HG02938 (cell line): ENCODE results near the gene ATP13A4.

Experiments
- ATAC-seq: cut with Tn5 transposase; IDR thresholded peaks from one replicate; pipeline ENCODE4 v1.9.1; 2021; ENCODE audit warnings: mild to moderate bottlenecking, moderate library complexity; ENCODE audit not compliant: unreplicated experiment

Gene ATP13A4

DNA sequence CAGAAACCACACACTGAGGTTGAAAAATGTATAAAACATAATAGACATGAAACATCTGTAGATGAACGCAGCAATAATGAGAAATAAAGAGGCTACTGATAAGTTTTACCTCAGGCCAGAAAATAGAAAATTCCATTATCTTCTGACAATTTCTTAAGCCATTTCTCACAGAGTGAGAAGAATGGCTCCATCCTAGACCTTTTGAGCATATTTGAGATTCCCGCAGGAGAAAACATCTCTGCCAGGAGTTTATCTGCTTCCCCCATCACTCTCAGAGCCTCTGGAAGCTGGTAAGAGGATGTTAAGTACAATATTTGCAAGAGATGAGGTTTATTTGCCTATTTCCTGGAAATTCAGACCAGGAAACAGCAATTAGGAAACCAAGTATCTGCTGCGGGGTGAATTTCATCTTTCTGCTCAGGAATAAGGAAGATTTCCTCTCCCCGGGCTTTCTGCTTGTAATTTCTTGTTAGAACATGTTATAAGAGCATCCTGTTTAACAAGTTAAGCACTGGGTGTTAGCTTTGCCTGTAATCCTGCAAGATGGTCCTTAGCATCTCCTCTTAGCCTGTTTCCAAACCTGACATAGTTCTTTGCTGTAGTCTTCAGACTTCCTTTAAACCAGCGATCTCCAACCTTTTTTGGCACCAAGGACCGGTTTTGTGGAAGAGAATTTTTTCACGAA, 54.8 kb downstream of the ATP13A4 start:
- ATAC-seq: no peak

DNA sequence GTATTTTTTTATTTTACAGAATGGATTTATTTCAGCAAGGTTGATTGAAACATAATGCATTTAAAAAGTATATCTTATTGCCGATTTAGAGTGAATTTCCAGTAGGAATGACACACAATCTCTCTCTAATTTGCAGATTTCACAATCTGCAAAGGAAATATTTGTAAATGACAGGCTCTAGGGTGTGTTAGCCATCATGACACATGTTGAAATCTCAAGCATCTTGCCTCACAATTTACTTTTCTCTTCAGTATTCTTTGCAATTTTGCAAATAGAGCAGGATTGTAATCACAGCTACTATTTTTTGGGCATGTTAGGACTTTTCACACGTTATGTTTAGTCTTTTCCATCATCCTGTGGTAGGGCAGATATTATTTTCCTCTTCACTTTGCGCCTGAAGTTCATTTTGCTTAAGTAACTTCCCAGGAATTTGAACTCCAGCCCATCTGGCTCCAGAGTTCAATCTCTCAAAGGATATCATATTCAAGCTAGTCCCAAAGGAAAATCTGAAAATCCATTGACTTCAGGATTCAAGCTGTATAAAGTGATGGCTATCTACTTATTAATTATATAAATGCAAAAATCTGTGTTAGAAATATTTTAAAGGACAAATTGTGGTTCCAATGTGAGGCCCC, 55.4 kb downstream of the ATP13A4 start:
- no peak for ATAC-seq

DNA sequence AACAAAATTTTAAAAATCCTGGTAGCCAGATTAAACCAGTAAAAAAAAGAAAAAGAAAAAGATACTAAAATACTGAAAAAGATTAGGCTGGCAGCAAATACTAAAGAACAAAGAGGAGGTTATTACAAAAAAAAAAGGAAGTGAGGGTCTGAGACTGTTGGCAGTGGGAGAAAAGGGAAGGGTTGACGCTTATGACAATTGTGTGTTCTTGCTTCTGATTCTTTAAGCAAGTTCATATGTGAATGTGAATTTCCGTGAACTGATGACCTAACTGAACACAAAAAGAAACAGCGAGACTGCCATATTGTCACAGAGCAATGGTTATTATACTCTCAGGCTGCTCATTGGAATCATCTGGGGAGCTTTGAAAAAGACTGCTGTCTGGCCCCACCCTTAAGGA, 56.5 kb downstream of the ATP13A4 start:
- ATAC-seq: no peak

DNA sequence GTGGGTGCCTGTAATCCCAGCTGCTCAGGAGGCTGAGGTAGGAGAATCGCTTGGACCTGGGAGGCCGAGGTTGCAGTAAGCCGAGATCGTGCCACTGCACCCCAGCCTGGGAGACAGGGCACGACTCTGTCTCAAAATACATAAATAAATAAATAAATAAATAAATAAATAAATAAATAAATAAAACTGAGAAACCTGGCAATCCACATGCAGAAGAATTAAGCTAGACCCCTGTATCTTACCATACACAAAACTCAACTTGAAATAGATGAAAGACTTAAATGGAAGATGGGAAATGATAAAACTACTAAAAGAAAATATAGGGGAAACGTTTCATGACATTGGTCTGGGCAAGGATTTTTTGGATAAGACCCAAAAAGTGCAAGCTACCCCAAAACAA, 58.0 kb downstream of the ATP13A4 start:
- no peak for ATAC-seq

DNA sequence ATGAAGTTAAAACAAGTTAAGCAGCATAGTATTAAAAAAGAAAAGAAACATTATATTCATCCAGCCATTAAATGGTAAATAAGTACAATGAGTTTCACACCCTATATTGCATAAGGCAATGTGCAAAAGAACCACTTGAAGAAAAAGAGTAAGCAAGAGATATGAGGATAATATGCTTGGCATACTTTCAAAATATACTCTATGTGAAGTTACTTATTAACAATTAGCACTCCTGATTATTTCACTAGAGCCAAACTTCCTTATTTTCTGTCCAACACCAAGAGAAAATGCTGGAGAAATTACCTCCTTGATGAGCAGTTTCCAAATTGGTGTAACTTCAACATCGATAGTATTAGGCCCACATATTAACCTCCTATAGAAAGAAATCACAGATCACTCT, 63.7 kb downstream of the ATP13A4 start:
- ATAC-seq: no peak

DNA sequence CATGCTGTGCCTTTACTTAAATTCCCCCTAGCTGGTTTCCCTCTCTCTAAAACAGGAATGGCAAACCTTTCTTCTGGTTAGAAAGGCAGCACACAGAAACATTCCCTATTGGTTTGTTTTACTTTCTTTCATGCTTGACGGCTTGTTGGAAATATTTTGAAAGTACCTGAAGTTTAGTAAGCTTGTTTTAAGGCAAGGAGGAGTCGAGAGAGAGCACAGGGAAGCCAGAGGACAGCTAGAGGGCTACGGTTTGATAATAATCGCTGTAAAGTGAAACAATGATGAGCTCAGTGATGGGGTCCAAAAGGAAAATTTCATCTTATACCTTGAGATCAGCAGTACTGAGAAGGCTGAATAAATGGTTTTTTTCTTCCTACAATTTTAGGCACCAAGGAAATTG, 64.1 kb downstream of the ATP13A4 start:
- ATAC-seq: no peak

DNA sequence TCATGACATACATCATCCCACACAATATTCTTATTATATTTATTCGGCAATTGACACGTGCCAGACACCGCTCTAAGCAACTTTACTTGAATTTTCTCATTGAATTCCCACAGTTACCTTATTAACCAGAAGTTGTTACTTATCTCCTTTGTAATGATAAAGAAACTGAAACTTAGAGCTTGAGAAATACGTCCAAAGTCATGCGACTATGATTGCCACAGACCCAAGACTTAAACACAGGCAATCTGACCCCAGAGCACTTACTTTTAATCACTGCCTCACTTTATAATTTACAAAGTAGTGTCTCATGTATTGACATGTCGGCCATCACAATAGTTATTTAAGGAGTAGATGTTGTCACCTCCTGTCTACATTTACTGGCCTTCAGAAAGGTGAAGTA, 64.7 kb downstream of the ATP13A4 start:
- no peak for ATAC-seq

DNA sequence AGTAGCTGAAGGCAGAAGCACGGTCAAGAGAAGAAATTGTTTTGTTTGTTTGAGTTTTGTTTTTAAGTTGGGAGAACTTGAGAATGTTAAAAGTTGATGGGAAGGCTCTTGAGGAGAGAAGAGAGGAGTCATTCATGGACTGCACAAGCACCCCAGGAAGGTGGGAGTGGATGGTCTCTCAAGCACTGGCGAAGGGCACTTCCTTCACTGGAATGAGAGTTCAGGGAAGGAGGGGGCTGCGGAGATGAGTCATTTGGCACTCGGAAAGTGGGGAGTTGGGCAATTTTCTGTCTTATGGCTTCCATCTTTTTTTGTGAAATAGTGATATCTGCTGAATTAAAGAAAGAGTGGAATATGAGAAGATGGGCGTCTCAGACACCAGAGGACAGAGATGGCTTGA, 66.0 kb downstream of the ATP13A4 start:
- no peak for ATAC-seq

DNA sequence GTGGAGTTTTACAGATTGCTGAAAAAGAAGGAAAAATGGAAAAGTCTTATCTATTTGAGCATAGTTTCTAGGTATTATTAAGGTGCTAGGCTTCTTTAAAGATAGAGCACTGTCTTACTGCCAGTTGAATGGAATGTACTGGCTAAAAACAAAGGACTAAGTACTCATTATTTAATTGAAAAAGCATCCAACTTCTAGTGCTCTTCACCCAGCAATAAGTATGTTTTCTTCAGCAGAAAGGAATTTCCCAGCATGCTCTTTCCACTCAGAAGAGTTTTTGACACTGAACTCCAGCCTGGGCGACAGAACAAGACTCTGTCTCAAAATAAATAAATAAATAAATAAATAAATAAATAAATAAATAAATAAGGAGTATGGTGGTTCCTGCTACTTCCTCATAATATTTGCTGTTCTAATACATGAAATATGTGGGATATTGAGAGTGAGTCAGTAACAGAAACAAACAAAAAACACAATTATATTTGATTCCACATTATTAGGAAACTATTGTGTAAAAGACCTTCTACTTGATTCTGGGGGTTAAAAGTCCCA, 70.6 kb downstream of the ATP13A4 start:
- ATAC-seq: no peak

DNA sequence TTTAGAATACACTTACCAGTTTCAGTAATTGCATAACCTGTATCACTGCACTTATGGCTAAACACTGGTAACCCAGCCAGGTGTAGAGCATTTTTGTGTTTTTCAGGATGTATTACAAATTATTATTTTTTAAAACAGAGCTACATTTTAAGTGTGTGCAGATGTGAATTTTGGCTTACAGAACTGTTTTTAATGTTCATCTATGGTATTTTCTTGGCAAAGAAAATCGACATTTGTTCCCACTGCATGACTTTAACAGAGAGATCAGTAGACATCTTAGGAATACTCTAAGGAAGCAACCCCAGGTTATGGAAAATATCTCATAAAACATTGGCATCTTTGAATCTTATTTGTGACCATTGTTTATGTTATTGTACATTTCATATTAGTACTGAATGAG, 73.3 kb downstream of the ATP13A4 start:
- no peak for ATAC-seq

DNA sequence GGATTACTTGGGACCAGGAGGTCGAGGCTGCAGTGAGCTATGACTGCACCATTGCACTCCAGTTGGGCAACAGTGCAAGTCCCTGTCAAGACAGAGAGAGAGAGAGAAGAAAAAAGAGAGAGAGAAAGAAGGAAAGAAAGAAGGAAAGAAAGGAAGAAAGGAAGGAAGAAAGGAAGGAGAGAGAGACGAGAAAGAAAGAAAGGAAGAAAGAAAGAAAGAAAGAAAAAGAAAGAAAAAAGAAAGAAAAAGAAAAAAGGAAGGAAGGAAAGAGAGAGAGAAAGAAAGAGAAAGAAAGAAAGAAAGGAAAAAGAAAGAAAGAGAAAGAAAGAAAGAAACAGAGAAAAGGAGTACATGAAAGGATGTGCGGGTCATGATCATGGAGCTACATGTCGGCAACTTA, 80.2 kb downstream of the ATP13A4 start:
- no peak for ATAC-seq

DNA sequence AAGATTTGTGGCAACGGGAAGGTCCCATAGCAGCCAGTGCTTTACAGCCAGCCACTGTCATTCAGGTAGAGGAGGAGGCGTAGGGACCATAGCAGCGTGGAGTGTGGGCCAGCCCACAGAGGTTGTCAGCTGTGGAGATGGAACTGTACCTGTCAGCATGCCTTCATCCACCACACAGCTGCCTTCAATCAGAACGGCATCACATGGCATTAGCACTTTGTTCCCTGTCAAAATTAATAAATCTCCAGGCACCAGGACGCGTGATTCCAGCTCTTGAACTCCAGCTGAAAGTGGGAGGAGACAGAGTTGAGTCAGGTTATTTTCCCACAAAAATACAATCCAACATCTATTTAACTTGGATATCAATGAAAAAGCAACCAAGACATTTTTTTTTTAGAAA, 84.0 kb downstream of the ATP13A4 start:
- ATAC-seq: no peak

DNA sequence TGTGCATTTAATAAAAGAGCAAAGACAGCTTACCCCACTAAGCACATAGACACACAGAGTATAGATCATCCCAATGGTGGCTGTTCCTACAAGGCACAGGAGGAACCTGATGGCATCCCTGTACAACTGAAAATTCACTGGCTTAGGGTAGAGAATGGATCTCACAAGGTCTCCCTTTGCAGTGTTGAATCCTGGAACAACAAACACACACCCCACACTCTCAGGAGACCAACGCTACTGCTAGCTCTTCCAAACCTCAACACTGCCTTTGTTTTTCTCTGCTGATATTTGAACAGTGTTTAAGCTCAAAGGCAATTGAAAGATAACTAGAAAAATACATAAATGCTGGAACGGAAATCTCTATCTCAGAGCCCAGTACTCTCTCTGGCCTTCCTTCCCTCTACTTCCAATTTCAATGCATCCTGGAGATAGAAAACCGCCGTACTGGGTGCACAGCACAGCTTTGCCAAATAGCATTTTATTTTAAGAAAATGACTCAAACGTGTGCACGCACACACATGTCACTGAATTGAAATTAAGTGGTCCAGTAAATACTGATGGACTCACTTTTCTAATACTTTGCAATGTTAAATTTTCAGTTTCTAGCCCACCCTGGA, 88.6 kb downstream of the ATP13A4 start:
- ATAC-seq: no peak

DNA sequence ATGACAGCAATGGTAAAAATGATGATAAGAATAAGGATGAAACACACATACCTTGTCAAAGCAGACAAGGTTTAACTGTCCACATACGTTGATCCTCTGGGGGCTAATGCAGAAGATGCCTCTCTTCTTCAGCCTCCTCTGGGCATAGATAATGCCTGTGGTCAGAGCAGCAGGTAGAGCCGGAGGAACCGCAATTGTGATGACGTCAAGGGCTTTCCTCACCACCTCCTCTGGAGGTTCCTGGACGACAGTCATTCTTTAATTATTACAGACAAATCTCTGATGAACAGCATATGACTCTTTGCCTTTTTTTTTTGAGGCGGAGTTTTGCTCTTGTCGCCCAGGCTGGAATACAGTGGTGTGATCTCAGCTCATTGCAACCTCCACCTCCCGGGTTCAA, 89.8 kb downstream of the ATP13A4 start:
- ATAC-seq: no peak

DNA sequence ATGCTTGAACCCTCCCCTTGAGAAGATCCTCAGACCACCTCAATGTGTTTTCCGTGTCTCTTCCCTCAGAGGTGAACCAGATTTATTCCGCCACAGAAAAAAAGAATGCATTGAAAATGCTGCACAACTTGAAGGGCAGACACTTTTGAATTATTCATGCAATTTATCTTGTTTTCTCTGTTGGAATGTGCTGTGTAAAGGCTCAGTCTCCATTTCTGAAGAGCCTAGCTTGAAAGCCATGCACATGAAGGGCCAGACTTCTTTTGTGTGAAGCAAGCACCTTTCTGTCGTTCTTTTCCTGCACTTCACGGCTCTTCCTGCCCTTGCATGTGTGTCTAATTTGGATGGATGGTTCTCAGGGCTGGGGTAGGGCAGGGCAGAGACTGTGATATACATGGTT, 97.2 kb downstream of the ATP13A4 start:
- no peak for ATAC-seq

DNA sequence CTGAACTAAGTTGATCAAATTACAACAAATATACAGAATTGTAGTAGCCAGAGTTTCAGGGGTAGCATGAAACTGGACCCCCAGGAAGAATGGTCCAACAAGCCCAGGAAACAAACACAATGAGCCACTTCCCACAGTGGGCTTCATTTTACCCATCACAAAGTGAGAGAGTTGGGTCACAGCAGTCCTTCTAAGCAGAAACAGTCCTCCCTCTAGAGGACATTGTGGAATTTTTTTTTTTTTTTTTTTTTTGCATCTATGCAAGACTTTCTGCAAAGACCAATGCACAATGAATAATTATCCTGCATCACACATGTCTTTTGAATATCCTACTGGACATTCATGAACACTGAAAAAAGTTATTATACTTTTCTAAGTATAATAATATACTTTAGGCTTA, 102.4 kb downstream of the ATP13A4 start:
- ATAC-seq: no peak

DNA sequence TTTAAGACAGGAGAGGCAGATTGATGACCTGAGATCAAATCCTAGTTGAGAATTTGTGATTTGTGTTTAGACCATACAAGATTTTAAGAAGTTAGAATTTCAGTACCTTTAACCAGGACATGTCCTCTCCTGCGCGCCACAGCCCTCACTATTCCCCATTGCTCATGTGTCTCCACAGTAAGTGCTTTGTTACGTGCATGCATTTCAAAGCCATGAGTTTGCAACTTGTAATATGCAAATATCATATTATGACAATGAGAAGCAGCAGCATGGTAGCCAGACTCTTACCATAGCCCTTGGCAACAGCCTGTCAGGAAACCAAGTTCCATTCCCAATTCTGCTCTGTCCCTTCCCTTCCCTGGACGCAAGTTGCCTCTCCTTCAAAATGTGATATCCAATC, 102.8 kb downstream of the ATP13A4 start:
- no peak for ATAC-seq

DNA sequence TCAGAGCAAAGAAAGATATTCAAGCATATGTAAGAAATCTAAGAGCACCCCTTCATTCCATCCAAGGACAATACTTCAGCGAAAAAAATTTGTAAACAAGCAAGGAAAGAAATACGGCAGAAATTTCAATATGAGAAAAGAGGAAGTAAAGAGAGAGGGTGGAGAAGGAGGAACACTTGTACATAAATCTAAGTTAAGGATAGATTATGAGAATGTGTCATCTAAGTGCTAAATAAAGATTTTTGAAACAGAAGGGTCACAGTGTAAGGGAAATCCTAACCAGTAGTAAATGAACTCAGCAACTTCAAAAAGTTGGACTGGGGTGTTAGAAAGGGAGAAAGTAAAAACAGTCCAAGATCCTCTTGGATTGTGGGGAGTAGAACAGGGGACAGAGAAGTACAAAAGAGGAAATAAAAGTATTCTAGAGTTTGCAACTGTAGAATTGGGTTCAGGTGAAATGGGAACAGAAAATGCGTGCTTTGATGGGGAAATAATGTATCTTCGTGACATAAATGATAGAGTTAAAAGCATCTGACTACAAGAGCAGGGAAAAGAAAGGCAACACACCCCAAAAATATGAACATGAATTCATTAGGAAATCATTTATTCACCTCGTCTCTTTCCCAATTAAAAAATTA, 107.6 kb downstream of the ATP13A4 start:
- ATAC-seq: no peak

DNA sequence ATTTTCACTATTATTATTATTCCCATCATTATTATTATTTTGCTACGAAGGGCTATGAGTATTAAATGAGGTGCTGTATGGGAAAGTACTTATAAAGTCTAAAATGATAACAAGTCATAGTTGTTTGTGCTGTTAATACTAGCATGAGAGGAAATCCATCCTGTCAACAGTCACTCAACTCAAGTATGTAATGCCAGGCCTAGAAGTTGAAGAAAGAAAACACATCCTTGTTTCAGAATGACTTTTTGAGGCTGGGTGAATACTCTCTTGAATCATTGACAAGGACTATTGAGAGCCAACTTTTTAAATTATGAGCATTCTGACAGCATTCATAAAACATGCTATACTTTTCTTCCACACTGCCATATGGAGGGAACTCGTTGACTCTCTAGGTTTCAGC, 115.3 kb downstream of the ATP13A4 start:
- no peak for ATAC-seq

DNA sequence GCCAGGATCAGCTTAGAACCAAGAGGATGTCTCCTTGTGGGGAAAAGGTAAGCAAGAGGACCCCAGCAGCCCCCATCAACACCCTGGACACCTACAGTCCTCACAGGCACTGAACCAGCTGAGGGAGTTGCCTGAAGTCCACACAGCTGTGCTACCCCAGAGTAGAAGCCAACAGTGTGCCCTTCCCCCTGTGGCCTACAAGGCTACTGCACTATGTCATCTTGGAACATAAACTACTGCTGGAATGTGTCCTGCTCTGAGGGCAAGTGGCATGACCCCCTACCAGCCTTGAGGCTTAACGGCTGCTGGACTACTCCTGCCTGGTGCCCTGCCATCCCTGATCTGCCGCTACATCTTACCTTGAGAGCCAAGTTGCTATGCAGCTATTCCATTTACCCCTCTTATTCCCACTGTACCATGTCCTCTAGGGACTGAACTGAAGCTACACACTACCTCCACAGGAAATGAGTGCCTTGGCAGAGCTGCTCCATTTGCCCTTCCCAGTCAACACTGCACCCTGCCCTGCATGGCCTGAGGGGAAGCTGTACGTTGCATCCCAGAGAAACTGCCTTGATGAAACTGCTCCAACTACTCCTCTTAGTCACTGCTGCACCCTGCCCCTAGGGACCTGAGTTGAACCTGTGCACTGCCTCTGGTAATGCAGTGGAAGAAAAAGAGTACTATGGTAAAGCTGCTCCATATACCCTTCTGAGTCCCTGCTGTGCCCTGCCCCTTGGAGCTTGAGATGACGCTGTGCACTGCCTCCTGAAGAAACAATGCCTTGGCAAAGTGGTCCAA, 135.9 kb downstream of the ATP13A4 start:
- ATAC-seq: no peak

DNA sequence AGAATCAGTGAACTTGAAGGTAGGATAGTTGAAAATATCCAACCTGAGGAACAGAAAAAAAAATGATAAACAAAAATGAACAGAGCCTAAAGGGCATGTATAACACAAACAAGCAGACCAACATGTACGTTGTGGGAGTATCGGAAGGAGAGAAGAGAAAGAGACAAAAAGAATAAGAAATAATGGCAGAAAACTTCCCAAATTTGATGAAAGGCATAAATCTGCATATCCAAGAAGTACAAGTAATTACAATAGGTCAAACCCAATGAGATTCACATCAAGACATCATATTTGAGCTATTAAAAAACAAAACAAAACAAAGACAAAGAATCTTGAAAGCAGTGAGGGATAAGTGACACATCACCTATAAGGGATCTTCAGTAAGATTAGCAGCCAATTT, 138.1 kb downstream of the ATP13A4 start:
- ATAC-seq: no peak
